ENCODE measurements around the gene HSPB2. TPM values are rescaled to one million over a fixed set of nuclear protein-coding genes. Genes with fewer than 3 reads are reported as not detected.

The HSPB2 gene
- total and polyA plus RNA-seq, 2 of the 8 experiments (the other 6 are each of a cell fraction or from before 2014, with no cell fraction given): 0.32 to 0.86 TPM

GRCh38 chr11:111913997-111914396 lies 1.5 kb downstream of the HSPB2 start:
- CTCF ChIA-PET (ENCODE audit: partially characterized antibody): interaction anchor here (0.7 to 3.5 kb wide), 11 partner anchors 10 to 200 kb away, joined by 3 to 23 read pairs (median 4); partner anchors contain the start of gene DIXDC1
- Histone ChIP-seq H4K8ac (ENCODE audit: extremely low read depth, insufficient read depth, low read length) (no peak overlapping the region), H3K4me3 (ENCODE audit: extremely low read depth in 1 of 4, insufficient read depth in 2 of 4, low read depth in 3 of 4, low read length in 4 of 4) (no peak overlapping the region), H3K36me3 (ENCODE audit: control insufficient read depth in 2 of 4, insufficient read depth in 4 of 4, low read length in 3 of 4) (no peaks in the 10 kb centered on the region), H3K18ac (ENCODE audit: extremely low read depth, low read length) (no peak overlapping the region), H3K4ac (replicated peaks; ENCODE audit: insufficient read length, low read depth, low read length) (no peak overlapping the region), H4K5ac (ENCODE audit: insufficient read length, low read depth, low read length) (no peak overlapping the region), H2BK20ac (ENCODE audit: low read length) (peak overlapping the region; percentile 93; the same call in 1 of the 2 replicates), H3K14ac (ENCODE audit: insufficient read length) (no peak overlapping the region), H4K91ac (replicated peaks; ENCODE audit: insufficient read length, low read length) (peak overlapping the region; percentile 29), H3K4me2 (ENCODE audit: insufficient read depth in 1 of 2, low read depth in 2 of 2, low read length in 2 of 2) (no peak overlapping the region), H2AFZ (ENCODE audit: low read length) (no peak overlapping the region), H3K9ac (replicated peaks in 1 of 4; ENCODE audit: extremely low read depth in 1 of 4, low read depth in 3 of 4, low read length in 3 of 4) (no peak overlapping the region), H2BK15ac (ENCODE audit: low read length) (no peak overlapping the region), H3K79me1 (ENCODE audit: low read depth, low read length) (no peaks in the 10 kb centered on the region), H2BK5ac (ENCODE audit: low read depth, low read length) (no peak overlapping the region), H3K27ac (ENCODE audit: low read depth, low read length) (no peak overlapping the region), H2BK12ac (ENCODE audit: low read depth, low read length) (peak overlapping the region; percentile 98; the same call in 1 of the 2 replicates), H3K4me1 (replicated peaks in 1 of 4; ENCODE audit: control insufficient read depth in 3 of 4, insufficient read depth in 4 of 4, low read length in 3 of 4) (peaks cover 3 to 19% (median 11%) of the 10 kb centered on the region in 4 experiments), H3K79me2 (ENCODE audit: control insufficient read depth in 1 of 2, insufficient read depth in 2 of 2, low read length in 2 of 2) (no peaks in the 10 kb centered on the region), H2BK120ac (replicated peaks; ENCODE audit: low read depth, low read length) (no peak overlapping the region), H3K23ac (ENCODE audit: insufficient read length) (no peak overlapping the region), H3K9me3 (ENCODE audit: insufficient read depth in 2 of 2, low read depth in 1 of 2, low read length in 1 of 2) (no peaks in the 10 kb centered on the region), H2AK5ac (ENCODE audit: low read depth, low read length) (no peak overlapping the region), H3K56ac (replicated peaks; ENCODE audit: insufficient read length, low read depth, low read length) (no peak overlapping the region), H4K20me1 (replicated peaks in 1 of 2; ENCODE audit: control insufficient read depth in 1 of 2, insufficient read depth in 2 of 2, low read length in 2 of 2) (no peaks in the 10 kb centered on the region), H3K23me2 (ENCODE audit: low read depth, low read length) (peaks cover 4% of the 10 kb centered on the region; the same call in 1 of the 2 replicates), H3K27me3 (replicated peaks in 1 of 4; ENCODE audit: control insufficient read depth in 3 of 4, extremely low read depth in 1 of 4, insufficient read depth in 3 of 4, low read length in 3 of 4) (no peaks in the 10 kb centered on the region)
- 82% methylated on average over 4 of the region's 4 CpGs; no CpG with 5 or more reads in 1 of the 2 experiments for WGBS, 2 experiments (ENCODE audit: extremely low coverage in 1 of 2, insufficient coverage in 1 of 2, insufficient read length in 1 of 2, insufficient replicate concordance in 2 of 2, low coverage in 1 of 2, low lambda C conversion rate in 2 of 2, missing lambda C conversion rate in 1 of 2)
- no peak for DNase-seq (ENCODE audit: low read depth in 1 of 2, low spot score in 2 of 2)
- POLR2A ChIA-PET (ENCODE audit: partially characterized antibody): interaction anchor here (1.0 to 2.3 kb wide), 2 partner anchors 13 to 34 kb away, joined by 4 to 8 read pairs; no protein-coding TSS in a partner anchor
- no peak for TF ChIP-seq HDAC2 (IDR thresholded peaks at IDR 0.05; ENCODE audit: borderline replicate concordance in 1 of 2, low read depth in 2 of 2, low read length in 2 of 2)
- no peak for TF ChIP-seq EP300 (IDR thresholded peaks at IDR 0.05; ENCODE audit: borderline replicate concordance in 1 of 2, low read depth in 2 of 2, low read length in 2 of 2)
- TF ChIP-seq CREB1 (IDR thresholded peaks at IDR 0.05): no peak
- no peak for TF ChIP-seq SP1 (IDR thresholded peaks at IDR 0.05; ENCODE audit: low read depth, low read length)
- TF ChIP-seq USF2 (IDR thresholded peaks at IDR 0.05; ENCODE audit: low read length): no peak
- no peak for TF ChIP-seq EZH2 (IDR thresholded peaks at IDR 0.05; ENCODE audit: low read depth, low read length, severe bottlenecking)
- FAIRE-seq: no peak
